Activated gamma-delta T cell (primary cell): ENCODE results near the gene HOXB9.

Source experiments
- DNase-seq: peaks from one replicate; lab custom pipeline; 2025; lab: John Stamatoyannopoulos, UW

Gene HOXB9

GRCh38 chr17:48624544-48625494, 1.3 kb downstream of the HOXB9 start:
- peak; percentile 35 for DNase-seq

GRCh38 chr17:48624118-48624517, 2.0 kb downstream of the HOXB9 start:
- no peak for DNase-seq

GRCh38 chr17:48623583-48623982, 2.6 kb downstream of the HOXB9 start:
- DNase-seq = no peak

GRCh38 chr17:48622857-48623256, 3.3 kb downstream of the HOXB9 start:
- DNase-seq = no peak

- no peak for DNase-seq
These were observed 4.5 kb downstream of the HOXB9 start for GRCh38 chr17:48621410-48622392.

GRCh38 chr17:48620461-48621139, 5.6 kb downstream of the HOXB9 start:
- no peak for DNase-seq

- DNase-seq = no peak
These were observed 6.2 kb downstream of the HOXB9 start for GRCh38 chr17:48619826-48620449.

GRCh38 chr17:48618256-48618896, 7.8 kb downstream of the HOXB9 start:
- DNase-seq = peak; percentile 48

GRCh38 chr17:48617471-48618255, 8.5 kb downstream of the HOXB9 start:
- no peak for DNase-seq

- no peak for DNase-seq
These were observed 9.3 kb downstream of the HOXB9 start for GRCh38 chr17:48616717-48617470.

- DNase-seq = no peak
These were observed 10.0 kb downstream of the HOXB9 start for GRCh38 chr17:48615963-48616716.

GRCh38 chr17:48615047-48615962, 10.9 kb downstream of the HOXB9 start, which contains the start of gene HOXB8:
Gene HOXB8 (minus strand): TSS chr17:48615292. CDS start chr17:48614704, 588 bp downstream.
- DNase-seq = no peak

GRCh38 chr17:48613862-48614694, 12.1 kb downstream of the HOXB9 start:
- no peak for DNase-seq

- no peak for DNase-seq
These were observed 13.1 kb downstream of the HOXB9 start for GRCh38 chr17:48612854-48613691.

GRCh38 chr17:48612456-48612853, 13.7 kb downstream of the HOXB9 start:
- DNase-seq = no peak
